GM18909 (cell line): ENCODE results near the gene DYRK2.

ENCODE experiments used
- ATAC-seq: cut with Tn5 transposase; IDR thresholded peaks from one replicate; pipeline ENCODE4 v1.9.1; 2021; ENCODE audit warnings: mild to moderate bottlenecking; ENCODE audit not compliant: unreplicated experiment, poor library complexity

The DYRK2 gene

DNA sequence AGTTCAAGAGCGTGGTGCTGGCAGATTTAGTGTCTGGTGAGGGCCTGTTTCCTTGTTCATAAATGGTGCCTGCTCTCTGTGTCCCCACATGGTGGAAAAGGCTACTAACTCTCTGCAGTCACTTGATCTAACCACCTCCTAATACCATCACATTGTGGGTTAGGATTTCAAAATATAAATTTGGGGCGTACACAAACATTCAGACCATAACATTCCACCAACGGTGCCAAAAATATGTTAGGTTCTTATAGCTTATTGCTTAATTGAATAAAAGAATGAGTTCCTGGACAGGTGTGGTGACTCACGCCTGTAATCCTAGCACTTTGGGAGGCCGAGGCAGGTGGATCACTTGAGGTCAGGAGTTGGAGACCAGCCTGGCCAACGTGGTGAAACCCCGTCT, 3.4 kb upstream of the DYRK2 start:
- ATAC-seq, result no peak

DNA sequence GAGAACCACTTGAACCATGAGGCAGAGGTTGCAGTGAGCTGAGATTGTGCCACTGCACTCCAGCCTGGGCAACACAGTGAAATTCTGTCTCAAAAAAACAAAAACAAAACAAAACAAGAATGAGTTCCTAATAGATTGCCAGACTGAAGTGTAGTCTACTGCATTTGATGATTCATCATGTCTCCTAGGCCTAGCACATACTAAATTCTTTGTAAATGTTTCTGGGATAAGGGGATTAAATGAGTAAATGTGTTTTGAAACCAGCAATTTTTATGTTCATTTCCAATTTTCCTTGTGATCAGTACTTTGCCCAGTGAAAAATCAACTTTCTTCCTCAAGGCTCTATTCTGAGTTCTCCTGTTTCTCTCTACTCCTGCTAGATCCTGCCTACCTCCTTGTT, 2.9 kb upstream of the DYRK2 start:
- ATAC-seq, result no peak

DNA sequence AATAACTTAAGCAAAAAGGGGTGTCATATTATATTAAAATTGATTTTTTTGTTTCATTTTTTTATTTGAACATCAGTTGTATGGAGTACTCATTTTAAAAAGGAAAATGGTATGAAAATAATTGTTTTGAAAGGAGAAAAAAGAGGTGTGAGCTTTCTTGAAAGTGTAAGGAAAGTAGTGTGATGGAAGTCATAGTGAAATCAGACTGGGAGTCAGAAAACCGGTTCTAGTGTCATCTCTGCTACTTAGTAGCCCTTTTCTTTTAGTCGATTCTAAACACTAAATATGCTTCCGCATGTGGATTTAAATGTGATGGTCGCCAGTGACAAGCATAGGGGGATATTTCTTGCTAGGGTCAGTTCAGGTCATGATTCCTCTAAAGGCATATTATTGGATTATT, 1.8 kb upstream of the DYRK2 start:
- ATAC-seq, result no peak

DNA sequence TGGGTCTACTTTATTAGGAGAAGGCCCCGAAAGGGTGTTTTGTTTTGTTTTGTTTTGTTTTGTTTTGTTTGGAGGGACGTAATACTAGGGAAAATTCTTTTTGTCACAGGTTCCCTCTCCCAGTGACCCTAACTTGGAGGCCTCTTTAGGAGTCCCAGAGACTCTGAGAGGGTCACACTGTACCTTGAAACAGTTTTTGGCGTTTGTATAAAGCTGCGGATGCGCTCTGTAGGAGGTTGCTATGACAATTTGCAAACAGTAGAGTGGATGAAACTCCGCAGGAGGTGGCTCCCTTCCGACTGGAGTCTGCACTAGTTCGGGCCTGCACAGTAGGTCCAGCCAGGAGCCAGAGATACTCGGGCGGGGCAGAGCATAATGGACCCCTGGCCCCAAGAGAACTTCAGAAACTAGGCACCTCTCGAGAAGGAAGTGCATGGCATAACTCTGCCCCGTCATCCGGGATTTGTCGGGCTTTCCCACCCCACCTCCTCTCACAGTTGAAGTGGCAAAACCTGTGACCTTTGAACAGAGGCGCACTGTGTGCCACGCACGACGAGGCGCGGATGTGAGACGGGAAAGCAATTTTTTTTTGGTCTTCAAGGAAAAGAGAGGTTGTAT, 1.3 kb upstream of the DYRK2 start:
- ATAC-seq, result no peak

DNA sequence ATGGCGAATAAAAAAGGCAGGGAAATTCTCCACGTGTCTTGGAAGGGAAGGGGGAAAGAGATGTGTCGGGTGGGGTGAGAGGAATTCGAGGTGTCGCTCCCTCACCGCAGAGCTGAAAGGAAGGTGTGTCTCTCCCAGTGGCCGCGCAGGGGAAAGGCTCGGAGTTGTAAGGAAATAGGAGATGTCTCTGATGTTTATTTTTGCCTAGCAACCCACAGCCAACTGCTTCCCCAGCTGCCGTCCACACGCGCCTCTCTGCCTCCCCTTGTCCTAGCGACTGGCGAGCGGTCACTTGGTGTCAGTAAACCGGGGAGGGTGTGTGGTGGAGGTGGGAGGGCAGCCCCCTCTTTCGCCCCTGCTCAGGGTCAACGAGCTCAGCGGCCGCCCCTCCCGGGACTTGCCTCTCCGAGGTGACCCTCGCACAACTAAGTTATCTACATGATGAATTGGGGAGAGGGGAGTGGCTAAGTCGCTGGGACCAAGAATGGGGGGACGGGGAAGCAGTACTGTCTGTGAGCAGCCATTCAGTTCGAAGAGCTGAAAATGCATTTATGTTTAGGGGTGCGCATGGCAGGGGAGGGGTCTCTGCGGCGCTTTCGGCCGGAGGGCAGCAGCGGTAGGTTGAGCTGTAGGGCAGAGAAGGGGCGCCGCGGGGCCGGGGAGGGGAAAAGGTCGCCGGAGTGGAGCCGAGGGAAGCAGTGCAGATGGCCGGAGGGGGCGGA, 585 bp upstream of the DYRK2 start:
- ATAC-seq, result peak; percentile 6

DNA sequence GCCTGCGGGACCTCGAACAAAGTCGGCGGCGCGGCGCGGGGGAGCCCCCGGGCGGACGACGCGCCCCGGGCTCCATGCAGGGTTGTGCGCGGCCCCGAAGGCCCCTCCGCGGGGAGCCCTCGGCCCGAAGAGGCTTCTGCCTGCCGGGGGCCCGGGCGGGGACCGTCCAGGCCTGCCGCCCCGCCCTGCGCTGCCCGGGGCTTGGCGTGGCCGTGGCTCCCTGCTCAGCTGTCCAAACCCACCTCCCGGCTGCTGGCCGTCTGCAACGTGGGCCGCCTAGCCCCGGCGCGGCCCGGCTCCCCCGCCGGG, 670 bp downstream of the DYRK2 start:
- ATAC-seq, result peak; percentile 23

DNA sequence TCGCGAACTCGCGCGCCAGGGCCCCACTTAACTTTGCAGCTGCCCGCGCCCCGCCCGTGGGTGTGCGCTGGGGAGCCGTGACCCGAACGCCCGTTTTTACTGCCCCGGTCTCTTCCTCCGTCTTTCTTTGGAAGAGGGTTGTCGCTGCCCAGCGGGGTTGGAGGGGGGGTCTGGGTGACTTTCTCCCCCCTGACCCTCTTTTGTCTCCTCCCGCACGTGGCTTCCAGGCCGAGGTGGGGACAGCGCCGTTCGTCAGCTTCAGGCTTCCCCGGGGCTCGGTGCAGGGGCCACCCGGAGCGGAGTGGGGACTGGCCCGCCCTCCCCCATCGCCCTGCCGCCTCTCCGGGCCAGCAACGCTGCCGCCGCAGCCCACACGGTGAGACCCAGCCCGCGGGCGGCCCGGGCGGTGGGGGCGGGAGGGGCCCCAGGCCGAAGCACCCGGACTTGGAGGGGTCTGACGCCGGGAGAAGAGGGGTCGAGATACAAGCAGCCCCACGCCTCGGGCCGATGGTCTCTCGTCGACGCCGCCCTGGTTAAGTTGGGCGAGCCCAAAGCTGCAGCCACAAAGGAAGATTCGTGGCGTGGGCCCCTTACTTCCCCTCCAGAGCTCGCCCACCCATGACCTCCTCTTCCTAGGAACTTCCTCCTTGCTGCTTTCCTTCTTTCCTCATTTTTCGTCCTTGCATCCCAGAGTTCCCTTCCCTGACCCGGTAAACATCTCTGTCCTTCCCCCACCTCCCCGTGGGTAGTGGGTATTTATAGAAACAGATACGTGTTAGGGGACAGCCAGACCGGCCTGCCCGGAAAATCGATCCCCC, 1.2 kb downstream of the DYRK2 start:
- no peak for ATAC-seq

DNA sequence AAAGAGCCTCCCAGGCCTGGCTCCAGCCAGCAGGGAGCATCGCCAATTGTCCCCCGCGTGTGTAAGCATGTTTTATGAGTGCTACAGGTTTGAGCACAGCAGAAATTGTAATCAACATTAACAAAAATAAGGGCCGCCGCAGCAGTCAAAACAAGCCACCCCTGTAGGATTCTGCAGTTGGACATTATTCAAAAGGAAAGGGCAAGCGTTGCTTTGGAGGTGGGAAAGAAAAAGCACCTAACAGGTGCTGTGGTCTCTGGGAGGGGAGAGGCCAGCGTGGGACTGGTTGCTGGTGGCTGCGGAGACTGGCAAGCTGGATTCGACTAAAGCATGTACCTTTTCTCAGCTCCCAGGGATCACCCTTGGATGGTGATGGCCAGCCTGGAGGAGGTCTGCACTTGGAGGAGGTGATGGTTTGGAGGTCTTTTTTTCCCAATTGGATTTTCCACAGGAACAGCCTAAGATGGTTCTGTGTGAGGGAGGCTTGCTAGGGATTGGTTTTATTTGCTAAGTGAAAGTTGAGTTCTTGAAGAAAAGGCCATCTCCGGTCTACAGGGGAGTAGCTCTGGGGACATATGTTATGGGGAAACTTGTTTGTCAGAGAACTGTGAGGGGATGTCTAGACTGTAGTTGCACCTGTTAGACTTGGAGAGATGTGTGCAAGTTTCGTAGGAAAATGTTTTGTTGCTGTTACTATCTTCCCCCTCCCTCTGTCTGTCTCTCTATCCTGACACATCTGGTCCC, 2.0 kb downstream of the DYRK2 start:
- ATAC-seq, result peak; percentile 22

DNA sequence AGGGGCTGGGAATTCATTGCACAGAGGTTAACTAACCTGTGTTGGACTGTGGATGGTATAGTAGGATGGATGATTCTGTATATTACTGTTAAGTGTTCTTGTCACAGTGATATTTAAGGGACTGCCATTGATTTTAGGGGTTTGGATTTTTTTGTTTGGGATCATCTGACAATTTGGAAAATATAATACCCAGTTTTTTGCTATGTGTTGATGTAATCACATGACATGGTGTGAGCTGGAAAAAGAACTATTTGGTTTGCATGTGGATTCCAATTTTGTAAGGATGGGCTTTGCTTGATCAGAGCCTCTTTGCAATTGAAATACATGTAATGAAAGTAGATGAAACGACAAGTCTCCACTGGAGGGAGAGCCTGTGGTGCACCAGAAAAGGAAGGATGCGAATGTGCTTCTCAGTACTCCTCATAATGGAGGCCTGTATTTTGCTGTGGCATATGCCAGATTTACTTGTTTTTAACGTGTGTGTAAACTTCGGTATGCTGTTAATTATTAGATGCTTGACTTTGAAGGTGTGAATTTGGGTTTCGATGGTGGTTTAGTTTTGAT, 2.7 kb downstream of the DYRK2 start:
- peak; percentile 47 for ATAC-seq

DNA sequence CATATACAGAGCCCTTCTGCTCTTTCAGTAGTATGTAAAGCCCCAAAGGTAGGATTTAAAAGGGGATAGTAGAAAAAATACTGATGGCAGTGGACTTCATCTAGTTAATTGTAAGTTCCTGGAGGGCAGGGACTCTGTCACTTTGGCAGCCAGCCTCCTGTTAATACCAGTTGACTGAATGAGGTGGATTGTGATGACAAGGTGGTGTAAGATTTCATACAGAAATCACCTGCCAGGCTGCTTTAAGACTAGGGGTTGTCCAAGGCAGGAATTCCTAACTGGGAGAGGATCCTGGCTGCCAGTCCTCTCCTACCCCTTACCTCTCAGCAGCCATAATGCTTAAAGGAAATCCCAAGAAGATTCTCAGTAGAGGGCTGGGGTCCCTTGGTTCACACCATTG, 7.3 kb downstream of the DYRK2 start:
- ATAC-seq, result no peak

DNA sequence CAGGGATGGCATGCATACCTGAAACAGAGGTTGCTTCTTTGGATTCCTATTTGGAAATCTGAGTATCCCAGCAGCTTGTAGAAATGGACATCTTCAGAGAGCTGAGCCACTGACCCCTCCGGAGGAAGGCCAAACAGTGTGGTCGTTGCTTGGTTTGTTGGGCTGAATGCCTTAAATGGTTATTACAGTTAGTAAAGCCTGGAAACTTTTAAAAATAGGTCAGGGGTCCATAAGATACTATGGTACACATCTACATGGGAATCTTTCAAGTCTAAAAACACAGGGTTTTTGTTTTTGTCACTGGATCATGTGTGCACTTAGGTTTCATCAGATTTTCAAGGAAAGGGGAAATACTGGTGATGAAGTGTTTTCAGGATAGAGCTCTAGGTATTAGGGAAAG, 7.7 kb downstream of the DYRK2 start:
- ATAC-seq, result no peak

DNA sequence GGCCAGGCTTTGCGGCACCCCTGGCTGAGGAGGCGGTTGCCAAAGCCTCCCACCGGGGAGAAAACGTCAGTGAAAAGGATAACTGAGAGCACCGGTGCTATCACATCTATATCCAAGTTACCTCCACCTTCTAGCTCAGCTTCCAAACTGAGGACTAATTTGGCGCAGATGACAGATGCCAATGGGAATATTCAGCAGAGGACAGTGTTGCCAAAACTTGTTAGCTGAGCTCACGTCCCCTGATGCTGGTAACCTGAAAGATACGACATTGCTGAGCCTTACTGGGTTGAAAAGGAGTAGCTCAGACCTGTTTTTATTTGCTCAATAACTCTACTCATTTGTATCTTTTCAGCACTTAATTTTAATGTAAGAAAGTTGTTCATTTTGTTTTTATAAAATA, 9.9 kb downstream of the DYRK2 start:
- no peak for ATAC-seq

DNA sequence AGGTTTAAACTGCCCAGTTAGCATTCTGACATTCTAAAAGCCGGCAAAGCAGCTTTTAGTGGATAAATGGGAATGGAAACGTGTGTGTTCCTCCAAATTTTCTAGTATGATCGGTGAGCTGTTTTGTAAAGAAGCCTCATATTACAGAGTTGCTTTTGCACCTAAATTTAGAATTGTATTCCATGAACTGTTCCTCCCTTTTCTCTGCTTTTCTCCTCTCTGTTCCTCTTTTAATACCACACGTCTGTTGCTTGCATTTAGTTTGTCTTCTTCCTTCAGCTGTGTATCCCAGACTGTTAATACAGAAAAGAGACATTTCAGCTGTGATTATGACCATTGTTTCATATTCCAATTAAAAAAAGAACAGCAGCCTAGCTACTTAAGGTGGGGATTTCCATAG, 10.7 kb downstream of the DYRK2 start:
- ATAC-seq, result no peak

DNA sequence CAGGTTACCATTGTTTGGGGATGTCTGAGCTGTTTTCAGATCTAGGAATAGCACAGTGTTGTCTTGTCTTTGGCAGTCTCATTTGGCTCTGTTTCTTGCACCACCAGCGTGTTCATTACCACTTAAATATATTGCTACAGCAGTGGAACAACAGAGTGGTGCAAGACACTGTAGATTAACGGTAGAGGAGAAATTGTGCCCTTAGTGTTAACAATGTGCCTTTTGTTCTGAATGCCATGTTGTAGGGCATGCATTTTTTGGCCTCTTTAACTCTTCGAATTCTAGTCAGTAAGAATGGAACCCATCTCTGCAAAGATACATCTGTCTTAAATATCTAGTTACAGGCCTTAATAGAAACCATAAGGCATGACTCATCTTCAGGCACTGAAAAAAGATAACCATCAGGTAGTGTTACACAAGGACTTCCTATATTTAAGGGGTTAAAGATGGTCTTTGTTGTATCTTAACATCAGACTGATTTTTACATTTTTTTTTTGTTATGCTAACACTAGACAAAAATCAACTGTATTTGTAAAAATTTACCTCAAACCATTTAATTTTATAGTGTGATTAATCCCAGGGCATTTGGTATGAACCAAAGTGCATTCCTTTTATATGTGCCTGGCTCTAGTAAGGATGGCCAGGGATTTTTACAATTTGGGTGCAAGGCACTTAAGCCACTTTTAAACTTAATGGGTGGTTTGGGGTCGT, 12.9 kb downstream of the DYRK2 start:
- no peak for ATAC-seq

DNA sequence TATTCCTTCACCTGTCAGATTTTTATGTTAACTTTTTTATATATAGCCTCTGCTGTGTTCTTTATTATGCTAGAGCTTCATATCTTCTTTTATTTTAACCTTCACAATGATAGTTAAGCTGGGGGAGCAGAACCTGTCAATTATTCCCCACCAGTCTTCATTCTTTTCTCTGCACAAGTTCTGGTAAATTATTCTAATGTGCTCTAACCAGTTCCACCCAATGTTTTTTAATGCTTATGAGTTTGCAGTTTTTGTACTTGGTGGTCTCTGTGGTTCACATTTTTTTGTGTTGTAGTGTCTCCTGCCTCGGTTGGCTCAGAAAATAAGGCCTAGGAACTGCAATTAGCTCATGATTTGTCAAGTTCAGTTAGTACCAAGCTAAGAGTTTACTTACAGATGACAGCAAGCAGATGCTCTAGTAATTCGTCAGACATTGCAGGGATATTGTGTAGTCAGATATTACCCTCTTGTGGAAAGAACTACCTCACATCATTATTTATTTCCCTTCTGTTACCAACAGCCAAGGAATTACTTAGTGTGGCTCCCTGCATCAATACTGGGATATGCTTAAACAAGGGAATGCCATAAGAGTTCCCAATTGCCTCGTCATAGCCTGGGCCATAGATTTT, 14.5 kb downstream of the DYRK2 start:
- ATAC-seq, result no peak

DNA sequence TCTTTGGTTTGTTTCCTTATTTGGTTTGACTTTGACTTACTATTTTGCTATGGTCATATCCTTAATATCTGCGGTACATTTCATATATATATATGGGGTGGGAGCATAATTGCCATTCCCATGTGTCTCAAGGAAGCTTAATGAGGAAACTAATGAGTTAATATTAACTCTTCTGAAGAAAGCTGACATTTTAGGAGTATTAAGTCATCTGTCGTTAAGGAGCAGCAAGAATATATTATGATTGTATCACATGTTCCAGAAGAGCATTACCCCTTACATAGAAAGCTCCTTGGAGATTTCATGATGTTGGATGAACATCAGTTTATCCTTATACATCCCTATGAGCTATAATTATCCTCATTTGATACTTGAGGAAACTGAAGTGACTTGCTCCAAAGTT, 15.6 kb downstream of the DYRK2 start:
- no peak for ATAC-seq

DNA sequence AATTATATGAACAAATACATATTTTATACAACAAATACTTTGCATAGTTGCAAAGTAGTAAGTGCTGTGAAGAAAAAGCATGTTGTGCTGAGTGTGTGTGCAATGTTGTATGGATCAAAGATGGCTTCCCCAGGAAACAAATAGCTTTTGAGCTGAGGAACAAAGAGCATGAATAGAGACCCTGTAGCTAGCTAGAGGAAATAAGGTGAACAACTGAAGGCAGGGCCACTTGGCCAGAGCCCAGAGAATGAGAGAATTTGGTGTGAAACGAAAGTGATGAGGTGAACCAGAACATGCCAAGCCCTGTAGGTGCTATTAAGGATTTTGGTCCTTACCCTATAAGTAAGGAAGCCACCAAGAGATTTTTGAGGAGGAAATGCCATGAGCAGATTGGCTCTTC, 17.1 kb downstream of the DYRK2 start:
- no peak for ATAC-seq

DNA sequence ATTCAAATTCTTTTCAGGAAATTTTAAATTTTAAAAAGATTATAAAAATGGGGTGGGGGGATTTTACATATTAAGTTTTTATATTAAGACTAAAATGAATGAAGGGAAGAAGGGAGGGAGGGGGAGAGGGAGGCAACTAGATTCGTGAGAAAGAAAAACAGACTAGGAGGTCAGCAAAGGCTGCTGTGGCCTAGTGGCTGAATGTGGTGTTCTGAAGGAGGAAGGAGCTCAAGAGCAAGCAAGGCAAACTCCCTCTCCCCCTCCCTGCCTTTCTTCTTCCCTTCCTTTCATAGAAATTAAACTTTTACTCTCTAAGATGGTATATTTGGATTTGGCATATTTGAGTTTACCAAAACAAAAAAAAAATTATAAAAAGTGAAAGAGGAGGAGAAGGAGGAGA, 18.1 kb downstream of the DYRK2 start:
- no peak for ATAC-seq

DNA sequence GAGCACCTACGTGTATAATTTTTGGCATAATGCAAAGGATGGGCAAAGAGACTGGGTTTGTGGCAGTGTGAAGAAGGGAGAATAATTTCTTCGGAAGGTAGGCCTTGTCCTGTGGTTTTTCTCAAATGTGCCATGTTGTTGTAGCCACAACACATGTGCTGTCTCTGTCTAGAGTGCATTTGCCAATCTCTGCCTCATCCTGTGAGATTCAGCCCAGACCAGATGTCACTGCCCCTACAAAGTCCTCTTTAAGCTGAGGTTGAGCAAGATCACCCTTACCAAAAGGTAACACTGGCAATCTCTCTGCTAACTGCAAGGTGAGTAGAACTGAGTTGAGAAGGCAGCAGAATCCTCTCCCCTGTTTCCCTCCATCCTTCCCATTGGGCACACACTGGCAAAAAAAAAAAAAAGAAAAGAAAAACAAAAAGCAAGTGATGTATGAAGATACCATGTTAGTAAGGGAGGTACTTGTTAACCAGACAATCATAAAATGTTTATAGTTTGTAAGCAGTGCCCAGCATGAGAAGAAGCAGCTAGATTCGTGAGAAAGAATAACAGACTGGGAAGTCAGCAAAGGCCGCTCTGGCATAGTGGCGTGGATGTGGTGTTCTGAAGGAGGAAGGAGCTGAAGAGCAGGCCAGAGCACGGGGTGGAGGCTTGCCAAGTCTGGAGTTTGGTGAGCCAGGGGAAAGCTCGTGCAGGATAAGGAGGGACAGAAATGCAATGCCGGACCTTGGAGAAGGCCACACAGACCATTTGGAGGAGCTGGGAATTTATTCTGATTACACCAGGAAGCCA, 18.9 kb downstream of the DYRK2 start:
- ATAC-seq, result no peak
